Spleen (tissue), 11 donors: ENCODE data around the gene ANTXR2. TPM values are rescaled to one million over a fixed set of nuclear protein-coding genes. Genes with fewer than 3 reads are reported as not detected.
A peak's percentile ranks its signal among the peaks of the same experiment; 100 is the strongest.

ENCODE experiments used
- DNase-seq: peaks from one replicate; pipeline ENCODE4 v3.0.0-alpha.2; 2020
- H3K27ac ChIP-seq, 8 donors: fragments of 200-600 bp; sonication (generic) in 7 of 8; 1 replicate in 4 of 8; 2 replicates in 4 of 8; pipeline versions ENCODE4 v1.5.0 to v1.8.0; 2016 to 2021; ENCODE audit warnings: inconsistent platforms in 4 of 8, mild to moderate bottlenecking in 4 of 8, moderate library complexity in 1 of 8
- H3K27me3 ChIP-seq, 7 donors: fragments of 200-600 bp; sonication (generic) in 6 of 7; replicated peaks in 1 of 7; 1 replicate in 4 of 7; 2 replicates in 3 of 7; pipeline versions ENCODE4 v1.5.0 to v1.8.0; 2016 to 2021; ENCODE audit warnings: inconsistent platforms in 3 of 7, mild to moderate bottlenecking in 1 of 7
- H3K36me3 ChIP-seq, 6 donors: fragments of 200-600 bp; sonication (generic) in 5 of 6; 1 replicate in 4 of 6; 2 replicates in 2 of 6; pipeline versions ENCODE4 v1.5.0 to v1.8.0; 2016 to 2021; ENCODE audit warnings: inconsistent platforms in 2 of 6
- H3K4me1 ChIP-seq, 6 donors: fragments of 200-600 bp; sonication (generic) in 5 of 6; 1 replicate in 3 of 6; 2 replicates in 3 of 6; pipeline versions ENCODE4 v1.5.0 to v1.8.0; 2016 to 2021; ENCODE audit warnings: inconsistent platforms in 3 of 6
- H3K4me3 ChIP-seq, 8 donors: fragments of 200-600 bp; sonication (generic) in 7 of 8; 1 replicate in 4 of 8; 2 replicates in 4 of 8; pipeline versions ENCODE4 v1.5.0 to v1.8.0; 2016 to 2021; ENCODE audit warnings: inconsistent platforms in 4 of 8, mild to moderate bottlenecking in 4 of 8, moderate library complexity in 2 of 8
- H3K9me3 ChIP-seq, 8 donors: fragments of 200-600 bp; sonication (generic) in 7 of 8; 1 replicate in 4 of 8; 2 replicates in 4 of 8; pipeline versions ENCODE4 v1.5.0 to v1.8.0; 2016 to 2021; ENCODE audit warnings: inconsistent platforms in 4 of 8
- CTCF ChIP-seq, 11 experiments: fragments of 200-600 bp in 7 of 11; fragments of 450-650 bp in 4 of 11; sonication (generic) in 4 of 11; IDR thresholded peaks in 8 of 11; conservative IDR thresholded peaks in 3 of 11; 1 replicate in 7 of 11; 2 replicates in 4 of 11; pipeline versions ENCODE4 v1.4.0 to v1.8.0; 2016 to 2021; ENCODE audit warnings: antibody characterized with exemption in 11 of 11, inconsistent platforms in 4 of 11, mild to moderate bottlenecking in 1 of 11
- POLR2A ChIP-seq, 3 donors: fragments of 450-650 bp; IDR thresholded peaks; one replicate each; pipeline ENCODE4 v1.5.1; 2017; ENCODE audit warnings: antibody characterized with exemption in 3 of 3, mild to moderate bottlenecking in 1 of 3
- POLR2AphosphoS5 ChIP-seq, 3 donors: sonication (generic); formaldehyde crosslinking; IDR thresholded peaks; one replicate each; pipeline ENCODE4 v1.5.1; 2017; ENCODE audit warnings: antibody characterized with exemption in 3 of 3
- WGBS, 5 donors: extraction: QIAGEN DNeasy Blood & Tissue Kit in 3 of 5; methylation state at CpG; one replicate each; pipeline versions ENCODE4 v1.1.5 to v1.1.7; 2013 to 2018; 5-methylcytosine and 5-hydroxymethylcytosine counted together
- intact Hi-C: fragments of 100-400 bp; cut with DNase I; formaldehyde crosslinking; loops from one replicate; pipeline ENCODE4 v1.15.0; 2023; ENCODE audit warnings: low total_unique reads
- polyA plus RNA-seq, 3 donors: library from polyadenylated mRNA; stranded (reverse); fragments of 200-250 nt; gene quantifications; one replicate each; pipeline ENCODE4 v1.2.1, GENCODE V29; 2013
- total RNA-seq, 7 donors: library from RNA; depleted of rRNA in 3 of 7; stranded (reverse); fragments of >200 nt in 3 of 7; fragmentation: NEBNext Ultra II Directional in 4 of 7; extraction: Animal tissue kit (Norgen Biotek cat#: 25700) in 4 of 7; gene quantifications; one replicate each; pipeline versions ENCODE4 v1.1.0 to v1.2.1, GENCODE V29; 2016 to 2021
- donor health status: healthy with polysubstance abuse.
- donor health status: DM: no; HTN: no; CAD: no; lungs with moderate emphysema.
- donor health status: DM: no; HTN: no; CAD: no.
- donor health status: Bipolar disorder and iron deficiency.
- donor health status: healthy.
- donor health status: DM: no; HTN: no; CAD: no.
- donor health status: DM: yes; HTN: yes; CAD: no.

ANTXR2 gene
- total and polyA plus RNA-seq, 10 donors: 3.7 to 56.3 (median 37.3) TPM

DNA sequence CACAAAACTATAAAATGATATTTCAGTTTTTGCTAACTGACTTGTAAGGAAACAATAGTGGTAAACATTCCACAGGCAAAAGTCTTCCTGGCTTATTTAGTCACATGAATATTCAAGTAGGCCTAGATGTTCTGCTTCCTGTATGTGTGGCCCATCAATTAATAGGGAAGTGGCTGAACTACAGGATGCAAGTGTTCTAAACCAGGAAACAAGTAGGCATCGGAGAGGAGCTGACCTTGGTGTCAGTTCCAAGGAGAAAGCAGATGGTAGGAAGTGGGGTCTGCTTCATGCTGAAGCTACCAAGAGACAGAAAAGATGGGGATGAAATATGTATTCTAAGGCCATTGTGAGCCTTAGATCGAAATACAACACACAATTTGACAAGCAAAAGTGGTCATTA is 149.7 kb downstream of the ANTXR2 start:
- Histone ChIP-seq H3K4me3 (no peak overlapping the region), H3K9me3 (no peaks in the 10 kb centered on the region), H3K27me3 (no peaks in the 10 kb centered on the region), H3K4me1 (peaks cover 0 to 7% (median 0%) of the 10 kb centered on the region in 6 donors), H3K36me3 (no peaks in the 10 kb centered on the region), H3K27ac (peak overlapping the region in 1 of 8 donors; percentile 2)
- TF ChIP-seq CTCF (IDR thresholded peaks at IDR 0.05 in 8 of 11, conservative IDR thresholded peaks at IDR 0.05 in 3 of 11) (no peak), POLR2AphosphoS5 (IDR thresholded peaks at IDR 0.05) (peak in 1 of 3 donors; percentile 16)
- intact Hi-C loops: no loop called here
- WGBS, 5 donors: 42 to 55% (median 47%) methylated on average over 2 of the region's 2 CpGs
- DNase-seq: no peak

GRCh38 chr4:79922011-79922410 is 151.0 kb downstream of the ANTXR2 start:
- Histone ChIP-seq H3K4me1 (peaks cover 0 to 7% (median 0%) of the 10 kb centered on the region in 6 donors), H3K9me3 (no peaks in the 10 kb centered on the region), H3K27ac (no peak overlapping the region), H3K4me3 (no peak overlapping the region), H3K27me3 (no peaks in the 10 kb centered on the region), H3K36me3 (no peaks in the 10 kb centered on the region)
- TF ChIP-seq POLR2AphosphoS5 (IDR thresholded peaks at IDR 0.05) (no peak), CTCF (IDR thresholded peaks at IDR 0.05 in 8 of 11, conservative IDR thresholded peaks at IDR 0.05 in 3 of 11) (no peak), POLR2A (IDR thresholded peaks at IDR 0.05) (no peak)
- intact Hi-C loops: no loop called here
- no peak for DNase-seq
- 91 to 98% (median 97%) methylated on average over 1 of the region's 1 CpG for WGBS, 5 donors

GRCh38 chr4:79920163-79920853 is 152.7 kb downstream of the ANTXR2 start:
- WGBS, 5 donors: 60 to 95% (median 62%) methylated on average over 3 of the region's 3 CpGs
- TF ChIP-seq CTCF (IDR thresholded peaks at IDR 0.05 in 8 of 11, conservative IDR thresholded peaks at IDR 0.05 in 3 of 11): no peak
- no peak for TF ChIP-seq POLR2AphosphoS5 (IDR thresholded peaks at IDR 0.05)
- no peak for TF ChIP-seq POLR2A (IDR thresholded peaks at IDR 0.05)
- intact Hi-C loops: no loop called here

DNA sequence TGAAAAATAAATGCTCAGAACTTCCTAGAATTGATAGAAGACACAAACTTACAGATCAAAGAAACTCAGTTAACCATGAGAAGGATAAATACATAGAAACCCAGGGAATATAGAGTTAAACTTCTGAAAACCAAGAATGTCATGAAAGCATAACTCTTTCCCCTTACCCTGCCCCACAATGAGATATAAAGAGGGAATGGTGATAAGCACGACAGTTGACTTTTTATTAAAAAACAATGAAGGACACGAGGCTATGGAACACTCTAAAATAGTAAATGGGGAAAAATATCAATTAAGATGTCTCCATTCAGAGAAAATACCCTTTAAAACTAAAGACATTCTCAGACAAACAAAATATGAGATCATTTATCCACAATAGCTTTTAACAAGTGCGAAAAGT is 154.7 kb downstream of the ANTXR2 start:
- 59 to 97% (median 91%) methylated on average over 3 of the region's 3 CpGs for WGBS, 5 donors
- H3K4me1 ChIP-seq: peaks cover 0 to 3% (median 0%) of the 10 kb centered on the region in 6 donors
- TF ChIP-seq POLR2AphosphoS5 (IDR thresholded peaks at IDR 0.05): no peak
- no peak for TF ChIP-seq CTCF (IDR thresholded peaks at IDR 0.05 in 8 of 11, conservative IDR thresholded peaks at IDR 0.05 in 3 of 11)
- TF ChIP-seq POLR2A (IDR thresholded peaks at IDR 0.05): no peak
- H3K27me3 ChIP-seq: no peaks in the 10 kb centered on the region
- H3K36me3 ChIP-seq: no peaks in the 10 kb centered on the region
- H3K4me3 ChIP-seq: no peak overlapping the region
- intact Hi-C loops: no loop called here
- H3K27ac ChIP-seq: no peak overlapping the region
- DNase-seq: no peak
- H3K9me3 ChIP-seq: no peaks in the 10 kb centered on the region

More at GRCh38 chr4:79920163-79920853, 152.7 kb downstream of the ANTXR2 start:
- DNase-seq: no peak
- Histone ChIP-seq H3K9me3 (no peaks in the 10 kb centered on the region), H3K27me3 (no peaks in the 10 kb centered on the region), H3K4me1 (peaks cover 0 to 7% (median 0%) of the 10 kb centered on the region in 6 donors), H3K4me3 (no peak overlapping the region), H3K27ac (no peak overlapping the region), H3K36me3 (no peaks in the 10 kb centered on the region)
